ENCODE measurements around the gene PTPRM.

The PTPRM gene

DNA sequence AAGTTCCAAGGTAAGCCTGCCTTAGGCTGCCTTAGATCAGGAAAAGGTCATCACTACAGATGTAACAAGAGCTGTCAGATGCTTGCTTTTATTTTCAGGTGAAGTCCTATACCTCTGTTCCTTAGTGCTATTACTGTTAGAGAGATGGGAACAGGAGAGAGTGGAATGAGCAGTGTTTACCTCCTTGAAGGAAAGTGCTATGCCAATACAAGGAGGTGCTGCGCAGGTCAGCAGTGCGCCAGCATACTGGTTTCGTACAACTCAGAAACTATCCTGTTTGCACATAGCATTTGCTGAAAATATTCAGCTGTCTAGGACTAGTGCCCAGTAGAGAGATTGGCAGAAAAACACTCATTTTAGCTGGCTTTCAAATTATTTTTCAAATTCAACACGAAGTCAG lies 629.1 kb downstream of the PTPRM start:
- DNase-seq, result no peak

DNA sequence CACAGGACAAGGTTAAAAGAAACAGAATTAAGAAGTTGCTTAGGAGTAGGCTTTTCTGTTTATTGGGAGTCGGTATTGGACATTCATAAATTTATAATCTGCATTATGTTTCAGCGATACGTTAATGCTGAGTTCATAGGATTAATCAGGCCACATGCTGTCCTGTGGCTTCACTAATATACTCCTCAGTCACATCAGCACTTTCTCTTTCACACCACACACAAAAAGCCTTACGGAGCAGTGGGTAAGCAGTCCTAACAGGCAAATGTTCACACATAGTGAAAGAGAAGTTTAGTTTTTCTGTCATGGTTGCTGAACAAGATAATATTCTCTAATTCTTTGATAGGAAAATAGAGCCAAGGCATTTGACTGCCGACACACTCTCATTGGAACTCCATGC lies 630.4 kb downstream of the PTPRM start:
- DNase-seq, result no peak

- DNase-seq, result no peak
These were observed 640.9 kb downstream of the PTPRM start for GRCh38 chr18:8207996-8208395.

DNA sequence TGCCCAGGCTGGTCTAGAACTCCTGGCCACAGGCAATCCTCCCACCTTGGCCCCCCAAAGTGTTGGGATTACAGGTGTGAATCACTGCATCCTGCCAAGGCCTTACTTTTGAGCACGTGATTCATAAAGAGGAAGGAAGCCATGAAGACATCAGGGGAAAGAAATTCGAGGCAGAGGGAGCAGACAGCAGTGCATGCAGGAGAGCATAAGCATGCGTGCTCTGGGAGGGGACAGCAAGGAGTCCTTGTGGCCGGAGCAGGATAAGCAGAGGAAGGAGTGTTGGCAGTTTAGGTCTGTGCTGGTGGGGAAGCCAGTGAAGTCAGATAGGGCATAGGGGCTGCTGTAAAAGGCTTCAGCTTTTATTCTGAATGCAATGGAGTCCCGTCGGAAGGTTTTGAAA lies 641.6 kb downstream of the PTPRM start:
- DNase-seq, result no peak

DNA sequence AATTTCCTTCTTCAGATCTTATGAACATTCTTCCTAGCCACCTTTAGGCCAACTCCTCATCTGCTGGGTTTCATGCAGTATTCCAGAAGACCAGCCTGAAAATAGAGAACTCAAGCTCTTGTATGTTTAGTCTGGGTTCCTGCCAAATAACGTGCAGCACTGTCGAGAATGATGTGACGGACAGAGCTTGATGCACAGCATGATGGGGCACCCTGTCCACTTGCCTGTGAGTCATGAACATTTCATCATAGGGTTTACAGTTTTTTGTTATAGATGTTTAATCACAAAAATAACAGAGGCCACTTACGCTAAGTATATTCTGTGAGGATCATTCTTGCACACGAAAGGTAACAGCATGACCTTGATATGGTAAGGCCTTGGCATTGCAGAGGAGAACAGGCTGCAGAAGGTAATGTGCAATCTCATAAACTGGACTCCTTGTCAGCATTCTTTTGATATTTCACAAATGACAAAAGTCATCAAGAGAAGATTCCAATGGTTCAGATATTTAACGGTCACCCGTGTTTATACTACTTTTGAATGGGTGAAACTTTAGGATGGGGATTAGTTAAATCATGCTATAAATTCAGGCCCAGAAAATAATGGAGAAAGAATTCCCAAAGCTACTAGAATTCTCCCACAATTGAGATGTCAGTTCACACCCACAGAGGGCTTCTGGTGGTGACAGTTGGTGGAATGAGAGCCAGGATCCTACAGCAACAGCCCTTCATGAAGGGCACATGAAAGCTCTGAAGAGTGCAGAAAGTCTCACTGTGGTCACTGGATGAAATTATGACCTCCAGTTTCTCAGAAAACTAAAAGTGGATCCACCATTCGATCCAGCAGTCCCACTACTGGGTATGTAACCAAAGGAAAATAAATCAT lies 646.0 kb downstream of the PTPRM start:
- DNase-seq, result no peak

GRCh38 chr18:8215741-8216140 lies 648.6 kb downstream of the PTPRM start:
- no peak for DNase-seq

- DNase-seq, result no peak
These were observed 650.0 kb downstream of the PTPRM start for GRCh38 chr18:8217051-8217564.

GRCh38 chr18:8218197-8218596 lies 651.1 kb downstream of the PTPRM start:
- no peak for DNase-seq

- no peak for DNase-seq
These were observed 654.3 kb downstream of the PTPRM start for GRCh38 chr18:8221452-8221851.

DNA sequence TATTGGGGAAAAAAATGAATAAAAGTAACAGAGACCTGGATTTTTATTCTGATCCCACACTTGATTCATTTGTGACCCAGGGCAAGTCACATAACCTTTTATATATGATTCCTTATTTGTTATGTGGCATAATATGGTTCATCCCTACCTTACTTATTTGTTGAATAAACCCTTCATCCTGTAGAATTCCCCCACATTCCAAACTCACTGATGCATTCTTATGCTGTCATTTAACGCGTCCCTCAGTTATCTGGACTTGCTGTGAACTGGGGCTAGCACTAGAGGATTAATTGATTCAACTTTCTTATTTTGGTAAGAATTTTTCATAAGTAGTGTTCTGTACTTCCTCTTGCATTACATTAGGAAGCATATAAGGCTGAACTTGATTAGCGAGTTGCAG lies 657.5 kb downstream of the PTPRM start:
- DNase-seq, result no peak

DNA sequence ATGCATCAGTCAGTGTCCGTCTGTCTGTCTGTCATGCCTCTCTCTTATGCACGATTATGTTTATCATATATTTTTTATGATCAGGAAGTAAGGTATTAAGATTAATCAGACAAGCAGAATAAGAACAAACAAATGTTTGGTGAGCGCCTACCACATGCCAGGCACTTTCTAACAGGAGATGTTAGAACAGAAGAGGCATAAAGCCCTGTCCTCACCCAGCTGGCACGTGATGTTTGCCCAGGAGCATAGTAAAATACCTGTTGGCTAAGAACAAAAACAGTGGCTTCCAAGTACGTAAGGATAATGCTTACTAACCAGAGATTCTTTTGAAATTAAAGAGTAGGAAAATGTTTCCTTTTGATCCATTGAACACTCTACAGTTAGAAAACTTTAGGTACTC lies 661.9 kb downstream of the PTPRM start:
- no peak for DNase-seq

DNA sequence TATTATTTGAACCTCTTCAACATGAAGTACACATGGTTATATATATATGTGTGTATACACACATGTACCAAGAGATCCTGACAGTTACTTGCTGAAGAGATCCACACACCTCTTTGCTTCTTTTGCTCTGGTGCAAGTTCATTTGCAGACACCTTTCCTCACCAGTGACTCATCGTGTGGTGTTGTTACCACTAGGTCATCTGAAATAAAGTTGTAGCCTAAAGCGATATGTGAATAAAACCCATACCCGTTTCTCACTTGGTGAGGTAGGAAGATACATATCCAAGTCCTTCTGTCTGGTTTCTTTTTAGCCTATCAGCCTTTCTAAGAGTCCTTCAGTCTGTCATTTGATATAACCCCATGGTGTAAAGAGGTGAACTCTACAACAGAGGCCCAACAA lies 662.7 kb downstream of the PTPRM start:
- DNase-seq, result no peak

- DNase-seq, result no peak
These were observed 664.2 kb downstream of the PTPRM start for GRCh38 chr18:8231316-8231715.

- no peak for DNase-seq
These were observed 665.7 kb downstream of the PTPRM start for GRCh38 chr18:8232791-8233190.

- DNase-seq, result no peak
These were observed 668.8 kb downstream of the PTPRM start for GRCh38 chr18:8235894-8236293.

- DNase-seq, result no peak
These were observed 671.4 kb downstream of the PTPRM start for GRCh38 chr18:8238507-8238906.

GRCh38 chr18:8241731-8242130 lies 674.6 kb downstream of the PTPRM start:
- no peak for DNase-seq

GRCh38 chr18:8242151-8242696 lies 675.1 kb downstream of the PTPRM start:
- DNase-seq, result no peak

GRCh38 chr18:8247700-8248099 lies 680.6 kb downstream of the PTPRM start:
- no peak for DNase-seq

DNA sequence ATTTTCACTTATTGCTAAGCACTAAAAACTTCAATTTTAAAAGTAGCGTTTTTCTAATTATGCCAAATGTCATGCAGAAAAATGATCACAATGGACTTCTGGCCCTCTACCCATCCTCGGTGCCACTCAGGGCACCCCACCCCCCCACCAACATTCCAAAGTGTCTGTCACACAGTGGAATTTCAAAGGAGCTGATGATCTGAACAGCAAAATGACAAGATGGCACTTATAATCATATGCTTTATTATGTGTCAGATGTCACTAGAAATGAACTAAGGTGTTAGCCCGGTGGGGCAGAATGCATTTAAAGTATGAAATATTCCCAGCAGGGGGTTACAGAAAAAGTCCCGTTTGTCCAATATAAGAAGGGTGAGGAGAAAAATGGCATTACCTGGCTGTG lies 681.5 kb downstream of the PTPRM start:
- no peak for DNase-seq

DNA sequence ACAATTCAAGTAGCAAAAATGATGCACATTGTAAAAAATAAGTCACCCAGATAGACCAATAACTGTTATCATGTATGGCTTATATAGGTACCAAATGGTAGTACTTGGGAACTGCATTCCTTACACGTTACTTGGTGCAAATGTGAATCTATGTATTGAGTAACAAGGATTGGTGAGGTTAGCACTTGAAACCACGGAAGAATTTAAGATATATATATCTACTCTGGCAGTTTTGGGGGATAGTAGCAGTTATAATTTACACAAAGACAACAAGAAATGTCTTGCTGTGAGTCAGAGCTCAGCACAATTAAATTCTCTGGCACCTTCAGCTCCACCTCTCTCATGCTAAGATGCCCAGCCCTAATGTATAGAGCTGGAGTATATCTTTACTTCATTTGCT lies 682.7 kb downstream of the PTPRM start:
- DNase-seq, result no peak

DNA sequence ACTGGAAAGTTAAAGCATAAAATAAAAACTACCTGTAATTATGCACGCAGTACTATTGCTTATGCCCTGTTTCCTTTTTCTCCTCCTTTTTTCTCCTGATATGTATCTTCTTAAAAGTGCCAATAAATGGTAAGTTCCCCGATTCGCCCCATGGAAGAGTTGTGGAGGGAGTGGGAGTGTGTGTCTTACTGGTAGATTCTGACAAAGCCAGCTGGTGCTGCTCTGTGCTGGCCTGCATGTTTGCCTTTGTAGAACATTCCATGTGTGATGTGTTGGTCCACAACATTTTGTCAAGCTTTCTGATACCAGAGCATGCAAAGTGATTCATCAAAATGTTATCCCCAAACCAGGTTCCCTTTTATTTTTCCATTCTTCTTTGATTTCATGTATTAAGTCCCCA lies 685.3 kb downstream of the PTPRM start:
- no peak for DNase-seq

DNA sequence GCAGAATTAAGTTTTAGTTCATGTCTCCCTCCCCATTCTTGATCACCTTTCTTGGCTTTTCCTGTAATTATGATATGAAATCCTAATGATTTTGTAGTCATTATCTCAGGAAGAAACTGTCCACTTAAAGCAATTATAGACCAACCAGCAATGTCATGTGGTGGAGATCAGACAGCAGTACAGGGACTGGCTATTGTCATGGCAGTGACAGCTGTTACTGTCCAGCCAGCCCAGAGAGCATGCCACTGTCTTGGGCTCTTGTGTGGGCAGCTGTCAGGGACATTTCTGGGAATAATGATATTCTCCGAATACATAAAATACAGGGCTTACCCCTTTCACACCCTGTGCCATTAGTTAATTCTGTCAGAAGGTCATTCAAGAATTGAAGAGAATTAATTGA lies 686.8 kb downstream of the PTPRM start:
- DNase-seq, result no peak

GRCh38 chr18:8254654-8255053 lies 687.5 kb downstream of the PTPRM start:
- DNase-seq, result no peak

All from inflammatory macrophage treated with lipopolysaccharide for 1 hour (primary cell).